ENCODE measurements around the gene SIL1. TPM values are rescaled to one million over a fixed set of nuclear protein-coding genes. Genes with fewer than 3 reads are reported as not detected.

SIL1 gene
- total and polyA plus RNA-seq, 2 of the 4 experiments (the other 2 are of a cell fraction), result 56.1 to 66.0 TPM

DNA sequence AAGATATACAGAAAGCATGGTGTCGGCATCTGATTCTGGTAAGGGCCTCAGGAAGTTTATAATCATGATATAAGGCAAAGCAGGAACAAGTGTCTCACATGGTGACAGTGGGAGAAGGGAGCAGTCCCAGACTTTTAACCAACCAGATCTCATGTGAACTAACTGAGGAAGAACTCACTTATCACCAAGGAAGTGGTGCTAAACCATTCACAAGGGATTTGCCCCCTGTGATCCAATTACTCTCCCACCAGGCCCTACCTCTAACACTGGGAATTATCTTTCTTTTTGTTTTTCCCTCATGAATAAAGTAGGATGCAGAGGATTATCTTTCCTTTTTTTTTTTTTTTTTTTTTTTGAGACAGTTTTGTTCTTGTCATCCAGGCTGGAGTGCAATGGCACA, 199.6 kb downstream of the SIL1 start:
- Histone ChIP-seq H3K9me1 (ENCODE audit: insufficient read depth, low read length) (no peaks in the 10 kb centered on the region), H2AK5ac (ENCODE audit: low read depth, low read length) (no peak overlapping the region), H4K8ac (ENCODE audit: low read depth in 2 of 2, low read length in 2 of 2) (no peak overlapping the region), H4K91ac (ENCODE audit: insufficient read depth, low read depth, low read length) (no peak overlapping the region), H3K14ac (replicated peaks; ENCODE audit: low read depth, low read length) (no peak overlapping the region), H3K56ac (ENCODE audit: extremely low read depth, insufficient read depth, low read length) (no peak overlapping the region), H3K4me2 (ENCODE audit: low read depth, low read length) (no peak overlapping the region), H2AK9ac (replicated peaks; ENCODE audit: low read depth, low read length, poor library complexity) (no peak overlapping the region), H3K9me3 (ENCODE audit: control insufficient read depth, insufficient read depth, low read length) (no peaks in the 10 kb centered on the region), H2BK5ac (ENCODE audit: low read depth, low read length, poor library complexity, severe bottlenecking) (no peak overlapping the region), H2BK15ac (ENCODE audit: low read depth, low read length) (no peak overlapping the region), H3K4me3 (ENCODE audit: insufficient read depth, low read depth, low read length) (no peak overlapping the region), H3K9ac (ENCODE audit: low read depth, low read length) (no peak overlapping the region), H4K20me1 (ENCODE audit: insufficient read depth, low read length) (no peaks in the 10 kb centered on the region; the same call in 1 of the 2 replicates), H3K4ac (ENCODE audit: low read depth, low read length) (no peak overlapping the region), H3K4me1 (ENCODE audit: control insufficient read depth, insufficient read depth, low read length) (no peaks in the 10 kb centered on the region), H2BK20ac (ENCODE audit: low read depth, low read length) (no peak overlapping the region), H3K27me3 (ENCODE audit: control insufficient read depth, insufficient read depth, low read length) (no peaks in the 10 kb centered on the region), H3K36me3 (ENCODE audit: control insufficient read depth, insufficient read depth, low read length) (no peaks in the 10 kb centered on the region), H4K5ac (ENCODE audit: low read depth, low read length) (no peak overlapping the region), H3K79me1 (ENCODE audit: low read depth in 1 of 2, low read length in 2 of 2) (no peaks in the 10 kb centered on the region), H2AFZ (replicated peaks; ENCODE audit: low read length, poor library complexity) (no peak overlapping the region), H3K27ac (ENCODE audit: insufficient read depth, low read length) (no peak overlapping the region), H3K23ac (ENCODE audit: low read depth, low read length) (no peak overlapping the region), H3K18ac (ENCODE audit: low read depth, low read length) (no peak overlapping the region), H2BK120ac (ENCODE audit: low read depth, low read length) (no peak overlapping the region)
- POLR2A ChIA-PET (ENCODE audit: unreplicated experiment), result no interaction called here
- no TSS peak for BruUV-seq (replicated peaks)
- ATAC-seq (ENCODE audit: low read depth) (no peak), DNase-seq (no peak)
- TF ChIP-seq CHD1 (IDR thresholded peaks at IDR 0.05; ENCODE audit: low read depth, low read length), result no peak
- no peak for TF ChIP-seq POLR2A (IDR thresholded peaks at IDR 0.05; ENCODE audit: low read depth, low read length)
- TF ChIP-seq CEBPB (IDR thresholded peaks at IDR 0.05; ENCODE audit: low read depth, low read length), result no peak
- no peak for TF ChIP-seq RAD21 (IDR thresholded peaks at IDR 0.05; ENCODE audit: low read length)
- TF ChIP-seq, protein P1, sequence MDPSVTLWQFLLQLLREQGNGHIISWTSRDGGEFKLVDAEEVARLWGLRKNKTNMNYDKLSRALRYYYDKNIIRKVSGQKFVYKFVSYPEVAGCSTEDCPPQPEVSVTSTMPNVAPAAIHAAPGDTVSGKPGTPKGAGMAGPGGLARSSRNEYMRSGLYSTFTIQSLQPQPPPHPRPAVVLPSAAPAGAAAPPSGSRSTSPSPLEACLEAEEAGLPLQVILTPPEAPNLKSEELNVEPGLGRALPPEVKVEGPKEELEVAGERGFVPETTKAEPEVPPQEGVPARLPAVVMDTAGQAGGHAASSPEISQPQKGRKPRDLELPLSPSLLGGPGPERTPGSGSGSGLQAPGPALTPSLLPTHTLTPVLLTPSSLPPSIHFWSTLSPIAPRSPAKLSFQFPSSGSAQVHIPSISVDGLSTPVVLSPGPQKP (IDR thresholded peaks at IDR 0.05; ENCODE audit: borderline replicate concordance, low read depth, low read length), result no peak
- no peak for TF ChIP-seq MAZ (IDR thresholded peaks at IDR 0.05; ENCODE audit: borderline replicate concordance, low read depth, low read length)
- TF ChIP-seq, protein P2, sequence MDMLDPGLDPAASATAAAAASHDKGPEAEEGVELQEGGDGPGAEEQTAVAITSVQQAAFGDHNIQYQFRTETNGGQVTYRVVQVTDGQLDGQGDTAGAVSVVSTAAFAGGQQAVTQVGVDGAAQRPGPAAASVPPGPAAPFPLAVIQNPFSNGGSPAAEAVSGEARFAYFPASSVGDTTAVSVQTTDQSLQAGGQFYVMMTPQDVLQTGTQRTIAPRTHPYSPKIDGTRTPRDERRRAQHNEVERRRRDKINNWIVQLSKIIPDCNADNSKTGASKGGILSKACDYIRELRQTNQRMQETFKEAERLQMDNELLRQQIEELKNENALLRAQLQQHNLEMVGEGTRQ (IDR thresholded peaks at IDR 0.05; ENCODE audit: low read depth, low read length), result no peak
- TF ChIP-seq, protein P3, sequence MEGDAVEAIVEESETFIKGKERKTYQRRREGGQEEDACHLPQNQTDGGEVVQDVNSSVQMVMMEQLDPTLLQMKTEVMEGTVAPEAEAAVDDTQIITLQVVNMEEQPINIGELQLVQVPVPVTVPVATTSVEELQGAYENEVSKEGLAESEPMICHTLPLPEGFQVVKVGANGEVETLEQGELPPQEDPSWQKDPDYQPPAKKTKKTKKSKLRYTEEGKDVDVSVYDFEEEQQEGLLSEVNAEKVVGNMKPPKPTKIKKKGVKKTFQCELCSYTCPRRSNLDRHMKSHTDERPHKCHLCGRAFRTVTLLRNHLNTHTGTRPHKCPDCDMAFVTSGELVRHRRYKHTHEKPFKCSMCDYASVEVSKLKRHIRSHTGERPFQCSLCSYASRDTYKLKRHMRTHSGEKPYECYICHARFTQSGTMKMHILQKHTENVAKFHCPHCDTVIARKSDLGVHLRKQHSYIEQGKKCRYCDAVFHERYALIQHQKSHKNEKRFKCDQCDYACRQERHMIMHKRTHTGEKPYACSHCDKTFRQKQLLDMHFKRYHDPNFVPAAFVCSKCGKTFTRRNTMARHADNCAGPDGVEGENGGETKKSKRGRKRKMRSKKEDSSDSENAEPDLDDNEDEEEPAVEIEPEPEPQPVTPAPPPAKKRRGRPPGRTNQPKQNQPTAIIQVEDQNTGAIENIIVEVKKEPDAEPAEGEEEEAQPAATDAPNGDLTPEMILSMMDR (conservative IDR thresholded peaks at IDR 0.05; ENCODE audit: low read depth, low read length), result no peak
- no peak for TF ChIP-seq RCOR1 (IDR thresholded peaks at IDR 0.05; ENCODE audit: insufficient replicate concordance, low read length)
- TF ChIP-seq NFE2L2 (IDR thresholded peaks at IDR 0.05; ENCODE audit: low read depth, low read length), result no peak
- TF ChIP-seq RFX5 (IDR thresholded peaks at IDR 0.05; ENCODE audit: low read depth, low read length), result no peak
- no peak for TF ChIP-seq FOS (IDR thresholded peaks at IDR 0.05; ENCODE audit: low read depth, low read length)
- intact Hi-C loops (cut with micrococcal nuclease) (no loop called here), in situ Hi-C loops (cut with MboI; ENCODE audit: low sequenced_read_pairs) (no loop called here), dilution Hi-C loops (cut with HindIII; ENCODE audit: low sequenced_read_pairs, unreplicated experiment) (no loop called here)
- CTCF ChIA-PET, result no interaction called here
- WGBS, 2 experiments (ENCODE audit: extremely low coverage in 2 of 2, insufficient read length in 1 of 2), result no CpG with 5 or more reads among the region's 1 CpG
